ENCODE data around the gene OPTC.
"Not testable (repeated sequence)": the region's sequence is repeated elsewhere in the genome, so short reads cannot be mapped to it uniquely, and the experiment has no call there.

Gene OPTC

DNA sequence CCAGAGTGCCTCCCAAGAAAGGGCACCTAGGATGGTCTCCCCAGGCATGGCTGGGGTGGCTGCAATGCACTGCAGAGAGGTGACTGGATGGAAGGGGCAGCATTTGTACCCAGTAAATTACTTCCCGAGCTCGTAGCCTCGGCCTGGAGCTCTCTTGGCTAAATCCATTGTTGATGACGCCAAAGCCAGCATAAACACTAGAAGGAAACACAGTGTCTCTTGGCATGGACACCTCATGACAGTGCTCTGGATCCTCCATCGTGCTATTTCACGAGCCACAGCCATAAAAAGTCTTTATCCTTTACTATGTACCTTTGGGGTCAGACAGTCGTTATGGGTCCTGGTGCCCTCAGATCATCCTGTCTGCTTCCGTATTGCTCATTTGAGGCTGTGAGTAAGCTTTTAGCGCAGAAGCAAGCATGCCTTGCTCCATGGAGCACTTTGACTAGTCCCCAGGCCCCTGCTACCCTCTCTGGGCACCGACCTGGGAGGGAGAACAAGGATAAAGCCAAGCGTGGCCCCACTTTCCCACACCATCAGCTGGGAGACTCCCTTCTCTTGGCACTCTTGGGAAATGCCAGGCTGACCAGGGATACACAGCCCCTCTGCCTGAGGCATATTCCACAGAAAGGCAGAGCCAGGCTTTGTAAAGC, 28.7 kb upstream of the OPTC start:
- FAIRE-seq (no peak), DNase-seq (ENCODE audit: insufficient read length, low spot score) (no peak)

GRCh38 chr1:203465948-203466347, 28.0 kb upstream of the OPTC start:
- FAIRE-seq (no peak), DNase-seq (ENCODE audit: insufficient read length, low spot score) (no peak)

DNA sequence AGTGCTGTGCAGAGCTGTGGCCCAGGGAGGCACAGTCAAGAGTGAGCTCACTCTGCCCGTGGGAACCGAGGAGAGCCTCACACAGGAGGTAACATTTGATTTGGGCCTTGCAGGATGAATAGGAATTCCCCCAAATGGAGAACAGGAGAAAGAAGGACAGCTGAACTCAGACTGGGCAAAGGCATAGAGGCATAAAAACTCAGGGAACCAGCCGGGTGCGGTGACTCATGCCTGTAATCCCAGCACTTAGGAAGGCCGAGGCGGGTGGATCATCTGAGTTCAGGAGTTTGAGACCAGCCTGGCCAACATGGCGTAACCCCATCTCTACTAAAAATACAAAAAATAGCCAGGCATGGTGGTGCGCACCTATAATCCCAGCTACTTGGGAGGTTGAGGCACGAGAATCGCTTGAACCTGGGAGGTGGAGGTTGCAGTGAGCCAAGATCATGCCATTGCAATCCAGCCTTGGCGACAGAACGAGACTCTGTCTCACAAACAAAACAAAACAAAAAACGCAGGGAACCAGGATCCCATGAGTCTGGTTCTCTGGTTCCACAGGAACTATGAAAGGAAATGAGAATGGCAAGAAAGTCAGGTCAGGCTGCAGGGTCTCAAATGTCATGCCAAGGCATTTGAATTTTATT, 26.9 kb upstream of the OPTC start:
- FAIRE-seq; DNase-seq (ENCODE audit: insufficient read length, low spot score): not testable (repeated sequence)

- FAIRE-seq, result no peak
- no peak for DNase-seq (ENCODE audit: insufficient read length, low spot score)
Measured at GRCh38 chr1:203467550-203467921, 26.4 kb upstream of the OPTC start.

DNA sequence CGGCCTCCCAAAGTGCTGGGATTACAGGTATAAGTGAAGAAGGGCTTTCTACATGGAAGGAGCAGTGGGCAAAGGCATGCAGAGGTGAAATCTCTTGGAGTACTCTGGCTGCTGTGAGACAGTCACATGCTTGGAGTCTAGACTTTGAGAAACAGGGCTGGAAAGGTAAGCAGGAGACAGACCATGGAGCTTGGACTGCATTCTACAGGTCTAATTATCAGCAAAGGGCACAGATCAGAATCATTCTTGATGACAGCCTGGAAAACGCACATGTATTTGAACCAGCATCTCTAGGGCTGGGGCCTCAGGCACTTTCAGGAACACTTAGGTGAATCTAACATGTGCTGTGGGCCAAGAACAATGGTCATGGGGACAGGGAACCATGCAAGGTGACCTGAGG, 25.6 kb upstream of the OPTC start:
- DNase-seq (ENCODE audit: insufficient read length, low spot score) (no peak), FAIRE-seq (no peak)

GRCh38 chr1:203470240-203470639, 23.7 kb upstream of the OPTC start:
- DNase-seq (ENCODE audit: insufficient read length, low spot score) (no peak), FAIRE-seq (no peak)

DNA sequence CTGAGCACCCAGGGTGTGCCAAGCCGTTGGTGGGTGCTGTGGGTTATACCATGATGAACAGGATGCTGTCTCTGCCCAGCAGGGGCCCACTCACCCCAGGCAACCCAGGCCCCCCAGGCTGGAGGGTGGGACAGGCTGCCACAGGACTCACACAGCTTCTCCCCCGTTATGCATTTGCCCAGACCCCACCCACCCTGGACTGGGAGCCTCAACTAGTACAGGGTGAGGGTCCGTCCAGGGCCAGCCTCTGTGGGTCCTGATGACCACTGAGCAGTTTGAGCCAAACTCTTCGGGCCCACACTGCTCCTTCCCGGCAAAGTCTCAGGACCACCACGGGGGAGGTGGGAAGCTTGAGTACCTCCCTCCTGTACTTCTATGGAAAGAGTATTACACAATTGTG, 22.1 kb upstream of the OPTC start:
- no peak for FAIRE-seq
- no peak for DNase-seq (ENCODE audit: insufficient read length, low spot score)

DNA sequence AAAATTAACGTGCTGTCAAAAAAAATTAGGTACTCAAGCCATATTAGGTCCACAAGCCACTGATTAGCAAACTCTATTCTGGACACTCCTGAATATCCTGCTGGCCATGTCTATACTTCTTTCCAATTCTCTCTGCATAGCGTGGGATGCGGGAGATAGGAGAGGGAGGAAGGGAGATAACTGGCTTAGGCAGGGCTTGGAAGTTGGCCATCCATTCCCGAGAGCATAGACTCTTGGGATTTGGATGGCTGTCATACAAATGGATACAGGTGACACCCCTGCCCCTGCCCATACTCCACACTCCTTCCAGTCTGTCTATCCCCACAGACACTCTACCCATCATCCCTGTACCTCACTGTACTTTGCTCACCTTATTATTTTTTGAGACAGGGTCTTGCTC, 20.7 kb upstream of the OPTC start:
- no peak for DNase-seq (ENCODE audit: insufficient read length, low spot score)
- no peak for FAIRE-seq

DNA sequence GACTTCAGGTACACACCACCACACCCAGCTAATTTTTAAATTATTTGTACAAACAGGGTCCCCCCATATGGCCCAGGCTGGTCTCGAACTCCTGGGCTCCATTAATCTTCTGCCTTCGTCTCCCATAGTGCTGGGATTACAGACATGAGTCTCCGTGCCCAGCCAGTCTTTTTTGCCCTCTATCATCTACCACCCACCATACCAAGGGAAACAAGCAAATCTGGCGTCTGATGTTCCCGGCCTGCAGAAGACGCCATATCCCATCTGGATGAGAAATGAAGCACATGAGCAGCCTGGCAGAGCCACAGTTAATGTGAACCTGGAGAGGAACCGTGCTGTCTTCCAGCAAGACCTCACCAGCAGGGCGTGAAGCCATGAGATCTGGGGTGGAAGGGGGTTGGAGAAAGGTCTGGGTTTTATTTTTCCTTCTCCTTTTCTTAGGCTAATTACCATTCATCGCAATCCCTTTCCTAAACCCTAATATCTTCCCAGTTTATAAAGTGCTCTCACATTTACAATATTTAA, 20.1 kb upstream of the OPTC start:
- DNase-seq (ENCODE audit: insufficient read length, low spot score) (no peak), FAIRE-seq (no peak)

DNA sequence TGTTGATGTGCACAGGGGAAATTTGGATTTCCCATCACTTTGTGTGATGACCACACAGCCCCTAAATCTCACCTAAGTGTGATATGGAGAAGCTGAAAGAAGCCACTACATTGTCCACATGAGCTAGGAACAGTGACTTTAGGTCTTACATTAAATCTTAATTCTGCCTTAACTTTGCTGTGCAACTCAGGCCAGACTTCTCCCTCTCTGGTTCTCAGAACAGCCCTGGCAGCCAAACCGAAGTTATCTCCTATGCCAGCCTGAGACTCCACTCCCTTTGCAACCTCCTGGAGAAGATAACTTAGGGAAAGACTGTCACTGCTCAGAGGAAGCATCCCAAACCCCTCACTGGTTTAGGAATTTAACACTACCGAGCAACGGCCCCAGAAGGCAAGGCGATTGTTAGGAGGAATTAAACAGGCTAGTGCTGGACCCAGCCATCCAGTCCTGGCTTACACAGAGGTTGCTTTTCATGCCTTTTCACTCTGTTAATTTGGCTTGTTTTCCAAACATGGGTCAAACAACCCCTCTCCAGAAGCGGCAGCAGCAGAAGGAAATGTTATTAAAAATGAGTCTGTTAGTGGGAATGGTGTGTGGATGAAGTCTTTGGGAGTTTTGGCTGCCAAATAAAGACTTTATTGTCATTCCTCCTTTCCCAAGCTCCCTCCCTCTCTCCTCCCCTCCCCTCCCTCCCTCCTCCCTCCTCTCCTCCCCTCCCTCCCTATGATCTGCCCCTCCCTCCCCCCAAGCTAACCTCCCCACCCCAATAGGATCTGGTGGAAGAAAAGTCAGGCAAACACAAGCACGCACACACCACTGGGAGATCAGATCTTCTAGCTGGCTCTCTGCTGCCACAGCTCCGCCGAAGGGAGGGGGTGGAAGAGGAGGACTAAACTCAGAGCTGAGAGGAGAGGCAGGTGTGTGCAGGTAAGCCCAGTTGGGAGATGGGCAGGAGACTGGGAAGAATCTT, 18.7 kb upstream of the OPTC start, which contains the start of gene PRELP:
Gene PRELP, plus strand, starts transcription at position 795 of the 970 bp plus-strand sequence. CDS start 7,379 bp downstream, outside the sequence.
- FAIRE-seq (no peak), DNase-seq (ENCODE audit: insufficient read length, low spot score) (no peak)

DNA sequence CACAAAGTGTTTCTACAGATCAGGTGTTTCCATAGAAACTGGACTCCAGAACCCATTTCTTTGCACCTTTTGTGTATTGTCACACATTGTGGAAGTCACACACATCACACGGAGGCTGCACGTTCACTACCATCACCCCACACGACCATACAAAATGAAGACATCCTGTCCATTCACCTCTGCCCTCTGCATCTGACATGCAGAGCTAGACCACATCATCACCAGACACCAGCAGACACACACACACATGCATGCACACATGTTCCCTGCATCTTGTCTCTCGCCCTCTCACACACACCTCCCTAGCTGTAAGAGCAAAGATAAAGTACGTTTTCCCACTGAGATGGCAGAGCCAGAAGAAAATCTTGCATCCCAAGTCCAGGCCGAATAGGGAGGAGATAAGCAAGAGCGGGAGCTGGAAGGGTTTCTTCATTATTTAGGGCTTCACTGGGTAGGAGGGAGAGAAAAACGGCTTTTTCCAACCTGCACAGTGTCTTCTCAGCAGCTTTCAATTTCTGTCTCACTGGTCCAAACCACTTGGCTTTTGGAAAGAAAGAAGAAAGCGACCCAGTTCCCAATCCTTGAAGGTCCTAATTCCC, 17.6 kb upstream of the OPTC start:
- FAIRE-seq (no peak), DNase-seq (ENCODE audit: insufficient read length, low spot score) (no peak)

DNA sequence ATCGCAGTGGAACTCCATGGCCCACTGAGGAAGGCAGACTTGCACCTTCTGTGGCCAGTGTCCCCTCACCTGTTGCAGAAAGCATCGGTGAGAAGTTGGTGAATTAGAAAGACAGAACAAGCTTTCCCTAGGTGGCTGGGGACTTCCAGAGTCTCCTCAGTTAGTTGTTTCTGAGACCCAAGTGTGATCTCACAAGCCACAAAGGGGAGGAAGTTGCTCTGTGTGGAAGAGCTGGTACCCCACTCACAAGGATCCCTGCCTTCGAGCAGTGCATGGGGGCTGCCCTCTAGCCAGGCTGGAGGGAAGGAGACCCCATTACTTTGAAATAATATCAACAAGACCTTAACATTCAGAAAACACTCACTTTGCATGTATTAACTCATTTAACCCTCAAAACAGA, 16.2 kb upstream of the OPTC start:
- FAIRE-seq (no peak), DNase-seq (ENCODE audit: insufficient read length, low spot score) (no peak)

DNA sequence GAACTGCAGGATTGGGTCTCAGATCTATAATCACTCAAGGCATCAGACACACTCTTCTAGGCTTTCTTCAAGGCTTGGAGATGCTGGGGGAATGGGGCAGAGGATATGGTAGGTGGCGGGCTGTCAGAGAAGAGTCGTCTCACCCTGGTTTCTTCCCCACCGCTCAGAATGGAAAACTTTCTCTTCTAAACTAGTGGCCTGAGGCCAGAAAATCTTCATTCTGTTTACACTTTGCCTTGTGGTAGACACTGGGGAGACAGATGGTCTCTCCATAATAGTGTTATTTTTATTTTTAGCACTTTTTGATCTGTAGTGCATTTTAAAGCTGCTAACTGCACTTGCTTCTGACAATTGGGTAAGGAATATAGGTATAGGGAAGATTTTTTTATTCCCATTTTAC, 15.7 kb upstream of the OPTC start:
- DNase-seq (ENCODE audit: insufficient read length, low spot score), result no peak
- no peak for FAIRE-seq

GRCh38 chr1:203478986-203479385, 15.0 kb upstream of the OPTC start:
- FAIRE-seq (no peak), DNase-seq (ENCODE audit: insufficient read length, low spot score) (no peak)

DNA sequence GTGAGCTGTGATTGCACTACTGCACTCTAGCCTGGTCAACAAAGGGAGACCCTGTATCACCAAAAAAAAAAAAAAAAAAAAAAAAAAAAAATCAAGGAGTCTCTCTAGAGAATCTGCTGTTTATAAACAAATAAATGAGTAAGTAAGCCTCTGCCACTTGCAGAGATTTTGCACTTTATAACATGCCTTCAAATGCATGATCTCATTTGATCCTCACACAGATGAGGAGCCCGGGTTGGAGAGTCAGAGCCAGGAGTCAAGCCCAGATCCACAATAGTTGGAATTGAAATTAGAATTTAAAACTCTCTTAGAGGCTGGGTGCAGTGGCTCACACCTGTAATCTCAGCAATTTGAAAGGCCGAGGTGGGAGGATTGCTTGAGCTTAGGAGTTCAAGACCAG, 14.3 kb upstream of the OPTC start:
- DNase-seq (ENCODE audit: insufficient read length, low spot score), result no peak

GRCh38 chr1:203480084-203480483, 13.9 kb upstream of the OPTC start:
- no peak for FAIRE-seq
- DNase-seq (ENCODE audit: insufficient read length, low spot score), result no peak

More for the DNA sequence above, 14.3 kb upstream of the OPTC start:
- FAIRE-seq, result no peak

DNA sequence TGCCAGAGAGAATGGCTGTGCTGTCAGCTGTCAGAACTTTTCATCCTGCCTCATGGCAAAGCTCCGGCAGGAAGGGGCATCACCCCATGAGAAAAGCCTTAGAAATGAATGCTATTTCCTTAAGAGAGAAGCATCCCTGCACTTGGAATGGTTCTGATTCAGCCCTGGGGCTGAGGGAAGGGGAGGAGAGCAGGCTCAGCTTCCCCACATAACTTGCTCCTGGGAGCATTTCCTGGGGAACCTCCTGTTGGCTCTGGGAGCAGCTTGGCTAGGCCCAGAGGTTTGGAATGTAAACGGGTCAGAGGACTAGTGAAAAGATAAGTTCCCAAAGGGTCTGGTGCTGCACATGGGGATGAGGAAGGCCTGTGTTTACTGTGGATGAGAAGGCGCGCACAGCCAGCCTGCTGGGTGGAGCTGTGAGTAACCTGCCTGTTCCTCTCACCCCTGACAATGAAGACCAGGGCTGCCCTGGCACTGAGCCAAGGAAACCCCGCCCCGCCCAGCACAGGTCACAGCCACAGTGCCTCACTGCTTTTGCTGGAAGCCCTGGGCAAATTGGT, 13.3 kb upstream of the OPTC start:
- DNase-seq (ENCODE audit: insufficient read length, low spot score) (no peak), FAIRE-seq (no peak)

- FAIRE-seq (no peak), DNase-seq (ENCODE audit: insufficient read length, low spot score) (no peak)
Measured at GRCh38 chr1:203481196-203481595, 12.8 kb upstream of the OPTC start.

DNA sequence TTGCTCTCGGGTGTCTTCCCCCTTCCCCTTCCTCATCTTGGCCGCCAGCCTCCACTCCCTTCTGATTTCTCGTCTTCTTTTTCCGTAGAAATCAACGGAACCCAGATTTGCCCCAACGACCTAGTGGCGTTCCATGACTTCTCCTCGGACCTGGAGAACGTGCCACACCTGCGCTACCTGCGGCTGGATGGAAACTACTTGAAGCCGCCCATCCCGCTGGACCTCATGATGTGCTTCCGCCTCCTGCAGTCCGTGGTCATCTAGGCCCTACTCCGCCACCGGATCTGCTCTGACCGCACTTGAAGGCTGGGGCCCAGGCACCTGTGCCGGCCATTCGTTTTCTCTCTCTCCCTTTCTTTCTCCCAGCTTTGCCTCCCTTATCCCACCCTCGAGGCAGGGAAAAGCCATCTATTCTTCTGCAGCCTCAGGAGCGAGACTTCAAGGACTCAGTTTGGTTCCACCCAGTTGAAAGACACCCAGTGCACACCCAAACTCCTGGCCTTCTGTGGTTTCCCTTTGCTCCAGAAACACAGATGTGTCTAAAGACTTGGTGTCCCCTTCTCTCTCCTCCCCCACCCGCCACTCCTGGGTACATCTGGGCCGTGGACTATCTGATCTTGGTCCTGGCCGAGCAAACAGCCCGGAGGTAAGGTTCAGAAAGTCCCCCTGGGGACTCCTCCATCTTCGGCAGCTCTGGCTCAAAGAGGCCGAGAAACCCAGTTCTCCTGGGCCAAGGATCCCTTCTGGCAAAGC, 7.2 kb upstream of the OPTC start:
- DNase-seq (ENCODE audit: insufficient read length, low spot score) (no peak), FAIRE-seq (no peak)

DNA sequence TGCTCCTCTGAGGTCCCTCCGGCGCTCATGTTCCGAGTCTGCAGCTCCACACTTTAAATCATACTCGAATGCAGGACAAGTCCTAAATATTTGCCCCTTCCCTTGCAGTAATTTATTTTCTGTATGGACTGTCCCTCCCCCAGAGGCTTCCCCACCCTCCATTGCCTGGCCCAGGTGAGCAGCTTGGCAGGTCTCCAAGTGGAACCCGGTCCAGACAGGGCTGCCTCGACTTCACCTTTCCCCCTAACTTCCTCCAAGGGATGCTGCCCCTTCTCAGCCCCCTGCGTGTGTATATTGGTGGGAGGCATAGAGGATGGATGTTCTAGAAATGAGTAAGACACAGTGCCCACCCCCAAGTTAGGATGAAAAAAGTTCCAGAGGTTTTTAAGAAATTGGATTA, 5.4 kb upstream of the OPTC start:
- FAIRE-seq (no peak), DNase-seq (ENCODE audit: insufficient read length, low spot score) (no peak)

Data from GM19239 (cell line).